DMS153 treated with DMSO at 0.1 percent for 48 hours (cell line): ENCODE results near the gene C11orf58.
A peak's percentile ranks its signal among the peaks of the same experiment; 100 is the strongest.

Source experiments
- DNase-seq: peaks from one replicate; lab custom pipeline; 2025; ENCODE audit not compliant: unreplicated experiment; lab: John Stamatoyannopoulos, UW

C11orf58 gene

DNA sequence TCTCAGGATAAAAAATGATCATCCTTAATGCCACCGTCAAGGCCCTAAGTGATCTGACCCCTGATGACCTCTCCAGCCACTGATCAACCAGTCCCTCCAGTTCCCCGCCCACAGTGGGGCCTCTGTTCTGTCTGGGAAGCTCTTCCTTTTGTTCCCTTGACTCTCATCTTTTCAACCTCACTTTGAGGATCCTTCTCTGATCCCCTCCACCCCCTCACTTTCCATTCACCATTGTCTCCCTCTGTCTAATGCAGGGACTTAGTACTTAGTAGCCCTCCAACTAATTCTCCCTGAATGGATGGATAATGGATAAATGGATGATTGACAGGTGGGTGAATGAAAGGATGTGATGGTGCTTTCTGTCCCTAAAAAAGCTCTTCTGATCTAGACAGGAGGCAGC, 45.6 kb downstream of the C11orf58 start:
- no peak for DNase-seq

DNA sequence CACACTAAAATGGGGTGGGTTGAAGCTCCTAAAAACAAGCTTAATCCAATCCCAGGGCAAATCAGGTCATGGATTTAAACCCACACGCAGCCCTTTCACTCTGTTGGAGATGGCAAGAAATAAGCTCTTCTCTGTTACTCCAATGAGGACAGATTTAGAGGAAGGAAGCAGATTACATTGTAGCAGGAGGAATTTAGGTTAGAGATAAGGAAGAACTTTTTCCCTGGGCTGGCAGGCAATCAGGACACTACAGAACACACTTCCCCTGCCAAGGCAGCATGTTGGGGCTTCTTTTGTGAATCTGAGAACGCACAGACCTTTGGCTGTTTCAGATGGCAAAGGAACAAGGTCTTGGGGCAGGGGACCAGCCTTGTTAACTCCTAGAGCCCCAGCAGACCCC, 46.2 kb downstream of the C11orf58 start:
- no peak for DNase-seq

DNA sequence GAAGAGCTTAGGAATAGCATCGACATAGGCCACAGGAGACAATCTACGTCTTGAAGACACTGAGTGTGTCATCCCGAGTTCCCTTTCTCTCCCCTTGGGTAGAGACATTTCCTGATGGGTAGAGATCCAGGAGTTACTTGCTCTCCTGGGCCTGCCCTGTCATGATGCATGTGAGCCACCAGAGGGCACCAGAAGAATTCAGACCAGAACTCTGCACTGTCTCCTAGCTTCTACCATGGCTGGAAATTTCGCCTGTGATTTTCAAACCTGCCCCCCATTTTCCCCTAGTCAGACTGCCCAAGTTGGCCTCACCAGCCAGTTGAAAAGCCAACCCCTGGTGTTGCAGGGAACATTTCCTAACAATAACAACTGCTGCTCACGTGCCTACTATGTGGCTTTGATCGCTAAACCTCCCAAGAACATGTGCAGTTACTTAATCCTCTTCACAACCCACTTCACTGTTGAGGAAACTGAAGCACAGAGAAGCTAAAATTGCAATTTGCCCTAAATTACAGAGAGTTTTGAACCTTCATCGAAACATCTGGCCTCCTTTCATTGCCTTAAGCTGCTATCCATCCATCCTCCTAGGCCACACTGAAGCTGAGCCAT, 47.2 kb downstream of the C11orf58 start:
- peak; percentile 46 for DNase-seq

DNA sequence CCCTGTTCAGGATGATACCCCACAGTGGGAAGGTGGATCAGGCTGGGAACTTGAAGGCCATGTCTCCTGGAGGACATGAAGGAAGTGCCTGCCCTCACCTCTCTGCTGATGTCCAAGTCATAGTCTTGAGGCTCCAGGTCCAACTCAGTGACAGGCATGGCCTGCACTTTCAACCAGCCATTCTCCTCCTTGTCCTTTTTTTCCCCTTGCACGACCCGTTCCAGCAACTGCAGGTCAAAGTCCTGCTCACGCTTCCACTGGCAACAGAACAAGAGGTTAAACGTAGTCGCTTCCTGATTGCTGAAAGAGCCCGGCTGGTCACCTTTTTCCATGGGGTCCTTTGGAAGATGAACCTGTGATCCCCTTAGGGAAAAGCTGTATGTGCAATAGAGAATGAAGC, 47.7 kb downstream of the C11orf58 start:
- DNase-seq: no peak

DNA sequence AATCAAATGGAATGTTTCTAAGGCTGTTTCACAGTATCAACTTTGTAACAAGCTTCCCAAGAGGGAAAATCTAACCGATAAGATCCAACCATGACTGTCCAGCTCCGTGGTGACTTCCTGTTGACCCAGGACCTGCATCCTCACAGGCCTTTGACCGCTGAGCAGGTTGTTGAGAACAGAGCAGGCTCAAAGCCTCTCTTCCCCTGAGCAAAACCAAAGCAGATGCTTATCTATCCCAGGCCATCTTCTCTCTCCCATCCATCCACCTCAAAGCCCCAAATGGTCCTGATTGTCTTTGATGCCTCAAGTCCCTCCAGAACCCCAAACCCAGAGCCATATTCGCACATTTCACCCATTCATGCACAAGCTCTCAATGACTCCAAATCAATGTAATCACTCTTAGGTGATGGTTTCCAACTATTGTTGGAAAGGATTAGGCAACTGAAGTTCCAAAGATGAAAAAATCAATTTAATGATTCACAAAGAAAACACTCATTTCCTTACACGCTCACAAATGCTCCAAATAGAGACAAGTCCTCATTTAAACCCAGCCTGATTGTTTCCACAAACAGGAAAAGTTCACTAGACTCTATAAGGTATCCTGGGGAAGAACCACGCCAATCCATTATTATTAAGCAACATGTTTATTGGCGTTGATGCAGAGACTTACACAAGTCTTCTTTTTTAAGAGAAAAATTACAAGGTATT, 48.7 kb downstream of the C11orf58 start:
- no peak for DNase-seq

DNA sequence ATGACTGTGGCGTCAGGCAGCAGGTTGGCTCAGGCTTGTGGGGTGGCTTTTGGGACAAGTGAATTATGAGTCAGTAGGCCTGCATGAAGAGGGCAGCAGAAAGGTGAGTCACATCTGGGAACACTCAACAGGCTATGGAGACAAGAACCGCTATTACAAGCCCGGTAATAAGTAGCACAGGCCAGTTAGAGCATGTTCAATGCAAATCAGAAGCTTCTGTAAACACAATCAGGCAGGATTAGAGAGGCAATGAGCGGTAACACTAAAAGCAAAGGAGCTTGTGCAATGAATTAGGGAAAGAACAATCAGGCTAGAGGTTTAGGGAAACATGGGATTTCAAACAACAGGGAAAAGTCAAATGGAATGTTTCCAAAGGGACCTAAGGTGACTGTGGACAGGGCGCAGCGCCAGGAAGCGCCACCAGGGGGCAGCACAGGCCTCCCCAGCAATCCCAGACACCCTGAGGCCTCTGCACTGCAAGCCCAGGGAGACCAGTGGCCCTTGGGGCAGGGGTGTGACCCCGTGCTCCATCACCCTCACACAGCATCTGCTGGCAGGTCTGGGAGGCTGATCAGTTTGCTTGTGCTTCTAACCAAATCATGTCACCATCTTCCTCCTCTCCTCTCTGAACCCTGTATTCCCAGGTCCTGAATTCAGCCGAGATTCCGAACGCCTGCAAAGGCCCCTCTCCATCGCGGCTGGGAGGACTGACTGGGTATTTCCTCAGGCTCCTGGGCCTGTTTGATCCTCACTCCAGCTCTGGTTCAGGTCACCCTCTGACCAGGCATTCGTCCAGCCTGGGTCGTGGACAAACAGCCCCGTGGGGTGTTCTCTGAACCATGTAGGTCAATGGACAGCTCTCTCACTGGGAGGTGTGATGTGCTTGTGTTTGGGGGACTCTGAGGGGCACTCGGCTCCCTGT, 50.0 kb downstream of the C11orf58 start:
- peak; percentile 91 for DNase-seq

DNA sequence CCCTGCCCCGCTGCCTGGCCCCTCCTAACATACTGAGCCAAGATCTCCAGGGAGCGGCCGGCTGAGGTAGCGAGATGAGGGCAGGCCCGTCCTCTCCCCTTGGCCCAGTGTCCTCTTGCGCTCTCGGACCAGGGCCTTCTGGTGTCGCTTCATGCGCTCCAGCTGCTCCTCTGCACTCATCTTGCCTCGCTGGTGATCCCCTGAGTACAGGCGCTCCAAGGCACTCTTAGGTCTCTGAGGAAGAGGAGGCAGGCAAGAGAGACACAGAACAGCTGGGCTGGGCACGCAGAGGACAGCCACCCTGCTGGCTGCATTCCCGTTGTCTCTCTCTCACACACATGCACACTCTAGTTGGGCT, 50.6 kb downstream of the C11orf58 start:
- no peak for DNase-seq

DNA sequence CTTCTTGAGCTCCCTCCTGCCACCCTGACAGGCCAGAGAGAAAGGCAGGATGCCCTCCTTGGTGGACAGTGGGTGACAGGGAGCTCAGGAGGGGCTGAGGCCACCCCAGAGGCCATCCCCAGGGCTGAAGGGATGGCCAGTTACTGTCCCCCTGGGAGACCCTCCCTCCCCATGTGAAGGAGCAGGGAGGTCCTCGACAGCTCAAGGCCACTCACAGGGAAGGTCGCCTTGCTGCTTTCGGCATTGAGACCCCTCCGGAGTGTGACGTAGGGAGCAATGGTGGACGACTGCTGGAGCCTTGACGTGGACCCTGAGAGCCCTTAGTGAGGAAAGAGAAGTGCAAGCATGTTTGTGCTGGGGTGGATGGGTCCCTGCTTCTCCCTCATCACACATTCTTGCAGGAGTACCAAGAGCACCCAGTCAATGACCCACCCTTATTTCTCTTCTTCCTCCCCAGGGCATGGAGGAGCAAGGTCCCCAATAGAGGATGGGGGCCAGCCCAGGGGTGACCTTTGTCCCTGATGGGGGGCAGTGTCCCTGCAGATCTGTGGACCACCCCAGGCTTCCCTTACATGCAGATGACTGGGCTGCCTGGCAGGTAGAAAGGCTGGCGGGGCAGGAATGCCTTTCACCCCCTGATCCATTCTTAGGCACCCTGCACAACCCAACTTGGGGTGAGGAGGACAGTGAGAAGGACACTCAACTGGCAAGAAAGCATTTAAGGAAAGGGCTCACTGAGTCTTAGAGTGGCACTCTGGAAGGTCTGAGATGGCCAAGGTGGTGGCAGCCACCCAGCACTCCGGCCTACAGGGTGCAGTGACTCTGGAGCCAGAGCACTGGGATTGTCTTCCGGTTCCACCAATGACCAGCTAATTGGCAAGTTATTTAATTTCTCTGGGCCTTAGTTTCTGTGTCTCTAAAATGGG, 51.4 kb downstream of the C11orf58 start:
- DNase-seq: no peak

DNA sequence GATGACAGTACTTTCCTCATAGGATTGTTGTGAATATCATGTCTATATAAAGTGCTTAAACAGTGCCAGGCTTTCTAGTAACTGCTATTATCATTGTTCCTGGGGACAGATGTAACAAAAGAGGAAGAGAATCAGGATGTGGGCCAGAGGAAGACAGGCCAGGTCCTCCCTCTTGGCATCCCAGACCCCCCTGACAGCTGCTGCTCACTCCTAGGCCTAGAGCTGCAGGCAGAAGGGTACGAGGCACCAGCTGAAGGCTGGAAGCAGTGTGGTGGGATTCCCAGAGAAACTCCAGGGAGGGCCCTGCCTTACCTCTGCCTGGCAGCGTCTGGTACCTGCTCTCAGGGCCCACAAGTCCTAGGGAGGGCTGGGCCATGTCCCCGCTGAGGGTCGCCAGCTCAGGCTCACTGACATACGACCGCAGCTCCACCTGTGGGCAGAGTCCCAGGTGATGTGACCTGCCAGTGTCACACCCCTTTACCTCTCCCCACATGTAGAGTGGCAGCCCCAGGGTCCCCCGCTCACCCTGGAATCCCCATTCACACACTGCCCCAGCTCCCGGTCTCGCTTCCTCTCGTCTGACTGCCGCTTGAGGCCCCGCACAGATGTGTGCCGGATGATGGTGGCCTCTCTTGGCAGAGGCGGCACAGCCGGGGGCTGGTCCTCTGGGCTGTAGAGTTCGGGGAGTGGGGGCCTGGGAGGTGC, 52.2 kb downstream of the C11orf58 start:
- no peak for DNase-seq

DNA sequence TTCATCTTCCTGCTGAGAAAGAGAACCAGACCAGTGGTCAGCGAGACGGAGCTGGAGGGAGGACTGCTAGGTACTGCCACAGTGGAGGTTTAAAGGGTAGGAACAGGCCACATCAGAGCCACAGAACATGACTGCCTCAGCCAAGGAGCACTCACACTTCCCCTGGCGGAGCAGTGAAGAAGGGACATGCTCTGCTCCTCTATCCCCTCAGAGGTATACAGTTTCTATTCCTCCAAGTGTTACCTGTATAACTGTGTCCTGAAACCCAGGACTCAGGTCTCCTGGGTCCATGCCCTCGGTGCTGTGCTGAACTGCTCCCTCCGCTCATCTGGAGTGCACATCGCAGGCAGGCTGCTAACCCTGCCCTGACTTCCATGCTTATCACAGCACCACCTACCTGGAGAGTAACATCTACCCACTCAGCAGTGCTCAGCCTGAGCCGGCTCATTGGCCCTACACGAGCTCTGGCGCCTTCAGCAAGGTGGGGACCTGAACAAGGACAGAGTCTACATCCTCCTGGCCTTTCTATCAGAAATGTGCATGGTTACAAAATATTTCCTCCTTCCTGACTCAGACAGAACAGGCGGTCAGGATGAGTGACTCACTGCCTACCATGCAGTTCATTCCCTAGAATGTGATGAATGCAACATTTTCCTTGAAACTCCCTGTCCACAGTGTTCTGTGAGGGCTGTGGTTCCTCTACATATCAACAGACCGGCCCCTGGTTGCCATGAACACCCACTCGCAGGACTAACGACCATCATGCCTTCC, 52.9 kb downstream of the C11orf58 start:
- no peak for DNase-seq

DNA sequence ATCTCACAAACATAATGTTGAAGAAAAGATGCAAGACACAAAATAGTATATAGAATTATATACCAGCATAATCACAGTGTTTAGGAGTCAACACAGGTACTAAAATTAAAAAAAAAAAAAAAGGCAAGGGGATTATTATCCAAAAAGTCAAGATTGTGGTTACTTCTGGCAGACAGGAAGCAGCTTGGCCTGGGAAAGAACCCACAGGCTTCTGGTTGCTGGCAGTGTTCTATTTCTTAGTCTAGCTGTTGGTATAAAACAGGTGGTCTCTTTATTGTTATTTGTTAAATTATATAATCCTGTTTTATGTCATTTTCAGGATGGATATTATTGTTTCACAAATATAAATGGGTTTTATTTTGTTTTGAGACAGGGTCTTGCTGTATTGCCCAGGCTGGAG, 54.0 kb downstream of the C11orf58 start:
- no peak for DNase-seq

DNA sequence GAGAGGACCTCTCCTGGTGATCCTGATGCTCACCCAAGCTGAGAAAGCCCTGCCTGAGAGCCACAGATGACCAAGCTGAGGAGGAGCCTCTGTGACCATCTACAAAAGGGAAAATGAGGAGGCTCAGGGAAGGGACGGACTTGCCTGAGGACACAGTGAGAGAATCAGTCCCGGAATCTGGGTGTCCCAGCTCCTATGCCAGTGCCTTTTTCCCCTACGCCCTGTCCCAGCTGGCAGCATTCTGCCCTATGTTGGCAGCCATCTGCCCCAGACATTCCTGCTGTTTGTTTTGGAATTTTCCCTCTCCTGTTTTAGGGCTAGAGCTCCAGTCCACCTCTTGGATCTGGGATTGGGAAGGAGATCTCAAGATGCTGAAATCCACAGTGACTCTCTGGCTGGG, 54.6 kb downstream of the C11orf58 start:
- DNase-seq: no peak

DNA sequence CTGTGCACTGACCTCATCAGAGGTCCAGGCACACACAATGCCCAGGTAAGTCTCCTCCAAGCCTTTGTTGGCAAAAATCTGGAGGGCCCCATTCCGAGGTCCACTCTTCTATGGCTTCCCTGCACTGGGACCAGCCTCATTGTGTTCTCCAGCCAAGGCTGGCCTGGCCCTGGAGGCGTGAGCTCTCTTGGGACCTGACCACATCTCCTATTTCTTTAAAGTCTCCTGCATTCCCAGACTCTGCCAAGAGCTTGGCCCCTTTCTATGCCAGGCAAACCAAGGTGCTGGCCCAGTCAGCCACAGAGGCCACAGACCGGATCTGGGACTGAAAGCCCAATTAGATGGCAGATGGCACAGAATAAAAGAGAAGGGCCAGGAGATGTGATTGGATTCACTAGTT, 55.1 kb downstream of the C11orf58 start:
- DNase-seq: no peak

DNA sequence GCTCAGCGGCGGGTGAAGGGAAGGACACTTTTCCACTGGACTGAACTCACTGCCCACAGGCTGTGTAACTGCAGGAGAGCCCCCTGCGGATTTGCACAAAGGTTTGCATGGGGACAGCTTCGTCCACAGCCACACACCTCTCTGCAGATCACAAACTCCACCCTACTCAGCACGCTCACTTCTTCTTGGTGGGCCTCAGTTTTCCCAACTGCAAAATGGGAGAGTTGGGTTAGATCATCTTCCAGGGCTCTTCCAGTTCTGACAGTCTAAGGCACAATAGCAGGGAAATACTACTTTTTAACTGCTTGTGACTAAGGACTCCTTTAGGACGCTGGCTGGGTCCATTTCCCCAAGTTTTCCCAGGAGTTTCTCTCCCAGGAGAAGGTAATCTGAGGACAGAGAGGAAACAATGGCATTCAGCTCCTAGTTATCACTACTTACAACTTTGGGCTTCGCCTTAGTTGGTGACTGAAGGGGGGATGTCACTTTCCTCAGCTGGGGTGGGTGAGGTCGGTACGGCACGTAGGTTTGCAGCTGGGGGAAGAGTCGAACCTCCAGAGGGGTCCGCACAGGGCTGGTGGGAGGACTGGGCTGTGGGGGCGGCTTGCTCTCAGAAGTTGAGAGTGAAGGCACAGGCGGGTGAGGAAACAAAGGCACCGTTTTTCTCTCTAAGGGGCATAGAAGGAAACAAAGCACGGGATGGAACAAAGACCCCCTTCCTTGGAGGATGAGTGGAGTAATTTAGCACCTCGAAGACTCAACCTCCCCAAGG, 55.8 kb downstream of the C11orf58 start:
- DNase-seq: no peak

DNA sequence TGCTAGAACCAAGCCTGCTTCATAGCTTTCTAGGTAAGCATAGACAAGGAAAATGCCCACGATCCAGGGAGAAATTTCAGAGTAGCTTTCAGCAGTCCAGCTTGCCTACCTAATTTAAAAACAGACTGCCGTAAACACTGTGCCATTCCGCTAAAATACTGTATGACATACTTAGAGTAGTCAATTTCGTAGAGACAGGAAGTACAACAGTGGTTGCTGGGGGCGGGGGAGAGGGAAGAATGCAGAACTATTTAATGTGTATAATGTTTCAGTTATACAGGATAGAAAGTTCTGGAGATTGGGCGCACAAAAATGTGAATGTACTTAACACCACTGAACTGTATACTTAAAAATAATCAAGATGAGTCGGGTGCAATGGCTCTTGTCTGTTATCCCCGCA, 56.7 kb downstream of the C11orf58 start:
- DNase-seq: no peak

DNA sequence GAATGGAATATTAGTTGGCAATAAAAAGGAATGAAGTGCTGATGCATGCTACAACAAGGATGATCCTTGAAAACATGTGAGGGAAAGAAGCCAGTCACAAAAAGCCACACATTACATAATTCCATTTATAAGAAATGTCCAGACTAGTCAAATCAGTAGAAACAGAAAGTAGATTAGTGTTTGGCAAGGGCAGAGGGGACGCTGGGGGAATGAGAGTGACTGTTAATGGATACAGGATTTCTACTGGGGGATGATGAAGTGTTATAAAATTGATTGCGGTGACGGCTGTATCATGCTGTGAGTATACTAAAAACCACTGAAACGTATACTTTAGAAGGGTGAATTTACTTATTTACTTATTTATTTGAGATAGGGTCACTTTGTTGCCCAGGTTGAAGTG, 57.9 kb downstream of the C11orf58 start:
- no peak for DNase-seq

DNA sequence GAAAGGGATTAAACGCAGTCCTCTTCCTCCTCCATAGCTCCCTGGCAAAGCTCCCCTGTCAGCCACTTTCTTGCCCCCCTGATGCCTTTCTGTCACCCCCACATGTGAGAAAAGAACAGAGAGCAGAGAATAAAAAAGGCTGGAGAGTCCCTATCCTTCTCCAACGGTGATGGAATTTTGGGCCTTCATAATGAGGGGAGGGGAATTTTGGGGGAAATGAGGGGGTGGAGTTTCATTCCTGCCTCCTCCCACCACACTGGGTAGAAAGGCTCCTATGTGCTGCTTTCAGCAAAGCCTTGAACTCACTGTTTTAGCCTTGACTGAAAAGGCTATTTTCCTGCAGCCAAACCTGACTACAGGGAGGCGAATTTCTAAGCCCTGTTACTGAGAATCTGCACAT, 59.3 kb downstream of the C11orf58 start:
- no peak for DNase-seq

DNA sequence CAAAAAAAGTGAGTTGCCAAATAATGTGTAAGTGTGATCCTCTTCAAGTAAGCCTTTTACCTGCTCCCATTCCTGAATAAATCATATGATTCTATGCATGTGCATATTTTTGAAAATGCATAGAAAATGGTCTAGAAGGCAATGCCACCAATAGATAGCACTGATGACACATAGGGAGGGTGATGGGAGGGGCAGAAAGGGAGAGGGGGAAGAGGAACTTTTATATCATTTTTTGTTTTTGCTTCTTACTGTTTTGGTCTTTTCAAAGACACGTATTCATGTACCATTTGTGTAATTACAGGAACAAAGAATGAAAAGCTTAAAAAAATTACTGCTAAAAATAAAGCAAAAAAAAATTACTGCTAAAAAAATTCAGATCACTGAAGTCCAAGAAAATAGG, 60.8 kb downstream of the C11orf58 start:
- DNase-seq: no peak

DNA sequence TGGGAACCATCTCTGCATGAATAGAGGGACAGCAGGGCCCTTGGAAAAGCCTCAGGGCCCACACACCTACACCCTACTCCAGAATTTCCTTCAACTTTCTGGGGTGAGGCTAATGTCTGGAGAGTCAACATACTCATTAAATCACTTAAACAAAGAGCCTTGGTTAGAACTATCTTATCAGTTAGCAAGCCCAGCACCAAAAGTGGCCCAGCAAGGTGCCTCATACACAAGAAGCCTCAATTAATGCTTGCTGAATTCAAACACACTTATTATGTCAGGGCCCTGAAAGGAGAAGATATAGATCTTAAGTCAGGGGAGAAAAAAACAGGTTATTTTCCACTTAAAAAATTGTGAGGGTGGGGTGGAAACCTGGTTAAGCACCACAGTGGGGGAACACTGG, 61.4 kb downstream of the C11orf58 start:
- no peak for DNase-seq
